ENCODE results near the gene BTBD1. TPM values are rescaled to one million over a fixed set of nuclear protein-coding genes. Genes with fewer than 3 reads are reported as not detected.

The BTBD1 gene
- polyA plus RNA-seq, 1 of the 3 experiments (the other 2 are of a cell fraction): 34.4 TPM

- Histone ChIP-seq H3K36me3 (replicated peaks in 1 of 2; ENCODE audit: control insufficient read depth in 1 of 2, insufficient read depth in 2 of 2, low read length in 1 of 2) (no peaks in the 10 kb centered on the region), H3K9me2 (no peaks in the 10 kb centered on the region), H3K27ac (ENCODE audit: low read depth in 2 of 2, low read length in 1 of 2) (no peak overlapping the region), H4K20me1 (ENCODE audit: insufficient read depth) (no peaks in the 10 kb centered on the region), H2AFZ (ENCODE audit: low read depth) (no peak overlapping the region), H3K4me1 (ENCODE audit: control insufficient read depth in 1 of 2, insufficient read depth in 2 of 2, low read depth in 1 of 2, low read length in 1 of 2) (no peaks in the 10 kb centered on the region; a peak in 1 of 4 replicates), H3K4me2 (no peak overlapping the region), H3K79me2 (ENCODE audit: insufficient read depth) (no peaks in the 10 kb centered on the region), H3K27me3 (ENCODE audit: insufficient read depth) (no peaks in the 10 kb centered on the region), H3K9me3 (no peaks in the 10 kb centered on the region), H3K4me3 (ENCODE audit: low read depth in 2 of 2, low read length in 1 of 2) (no peak overlapping the region), H3K9ac (no peak overlapping the region), H3F3A (replicated peaks; ENCODE audit: insufficient read depth) (peaks cover 5% of the 10 kb centered on the region)
- CTCF ChIA-PET: no interaction called here
- WGBS (ENCODE audit: low lambda C conversion rate): 70% methylated on average over 4 of the region's 5 CpGs
- POLR2A ChIA-PET: no interaction called here
- DNase-seq: no peak
- no peak for TF ChIP-seq RAD21 (IDR thresholded peaks at IDR 0.05; ENCODE audit: low read length)
- TF ChIP-seq YY1 (IDR thresholded peaks at IDR 0.05; ENCODE audit: low read depth): no peak
- no peak for TF ChIP-seq EZH2phosphoT487 (IDR thresholded peaks at IDR 0.05; ENCODE audit: borderline replicate concordance, low read depth)
- no peak for TF ChIP-seq PBX3 (IDR thresholded peaks at IDR 0.05)
- no peak for TF ChIP-seq CTCF (IDR thresholded peaks at IDR 0.05)
- TF ChIP-seq REST (IDR thresholded peaks at IDR 0.05; ENCODE audit: low read depth, low read length): no peak
- TF ChIP-seq NRF1 (IDR thresholded peaks at IDR 0.05; ENCODE audit: low read depth, low read length): no peak
- TF ChIP-seq USF1 (IDR thresholded peaks at IDR 0.05; ENCODE audit: borderline replicate concordance, low read depth): no peak
- no peak for TF ChIP-seq SIN3A (IDR thresholded peaks at IDR 0.05; ENCODE audit: borderline replicate concordance, low read depth, low read length)
- no peak for TF ChIP-seq ZBTB33 (IDR thresholded peaks at IDR 0.05; ENCODE audit: borderline replicate concordance, low read depth)
- TF ChIP-seq IRF3 (IDR thresholded peaks at IDR 0.05; ENCODE audit: low read depth, low read length): no peak
- no peak for TF ChIP-seq MXI1 (IDR thresholded peaks at IDR 0.05; ENCODE audit: low read depth, low read length)
- no peak for TF ChIP-seq USF2 (IDR thresholded peaks at IDR 0.05; ENCODE audit: borderline replicate concordance, low read depth, low read length)
Measured at GRCh38 chr15:83113881-83114674, 47.0 kb upstream of the BTBD1 start.
